ENCODE results near the gene SPTBN4.

GRCh38 chr19:40422748-40423566 is 43.8 kb upstream of the SPTBN4 start:
- no peak for TF ChIP-seq EZH2phosphoT487 (conservative IDR thresholded peaks at IDR 0.05; ENCODE audit: low read length)
- TF ChIP-seq, protein P1, sequence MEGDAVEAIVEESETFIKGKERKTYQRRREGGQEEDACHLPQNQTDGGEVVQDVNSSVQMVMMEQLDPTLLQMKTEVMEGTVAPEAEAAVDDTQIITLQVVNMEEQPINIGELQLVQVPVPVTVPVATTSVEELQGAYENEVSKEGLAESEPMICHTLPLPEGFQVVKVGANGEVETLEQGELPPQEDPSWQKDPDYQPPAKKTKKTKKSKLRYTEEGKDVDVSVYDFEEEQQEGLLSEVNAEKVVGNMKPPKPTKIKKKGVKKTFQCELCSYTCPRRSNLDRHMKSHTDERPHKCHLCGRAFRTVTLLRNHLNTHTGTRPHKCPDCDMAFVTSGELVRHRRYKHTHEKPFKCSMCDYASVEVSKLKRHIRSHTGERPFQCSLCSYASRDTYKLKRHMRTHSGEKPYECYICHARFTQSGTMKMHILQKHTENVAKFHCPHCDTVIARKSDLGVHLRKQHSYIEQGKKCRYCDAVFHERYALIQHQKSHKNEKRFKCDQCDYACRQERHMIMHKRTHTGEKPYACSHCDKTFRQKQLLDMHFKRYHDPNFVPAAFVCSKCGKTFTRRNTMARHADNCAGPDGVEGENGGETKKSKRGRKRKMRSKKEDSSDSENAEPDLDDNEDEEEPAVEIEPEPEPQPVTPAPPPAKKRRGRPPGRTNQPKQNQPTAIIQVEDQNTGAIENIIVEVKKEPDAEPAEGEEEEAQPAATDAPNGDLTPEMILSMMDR (IDR thresholded peaks at IDR 0.05; ENCODE audit: insufficient read depth, low read length, poor library complexity, severe bottlenecking) = no peak

Data from SU-DHL-6 (cell line).